Aorta (tissue), 5 donors: Measurements from ENCODE around the gene ZRANB3. TPM values are rescaled to one million over a fixed set of nuclear protein-coding genes. Genes with fewer than 3 reads are reported as not detected.
"Not testable (repeated sequence)": the region's sequence is repeated elsewhere in the genome, so short reads cannot be mapped to it uniquely, and the experiment has no call there.

Source experiments
- ATAC-seq: fragments of 200-7000 bp; cut with Tn5 transposase; one replicate; pipeline ENCODE4 v1.9.1; 2022; ENCODE audit warnings: moderate library complexity; ENCODE audit not compliant: low FRiP score
- DNase-seq, 2 donors: peaks; one replicate each; pipeline ENCODE4 v3.0.0-alpha.2; 2020
- H3K27ac ChIP-seq, 2 donors: one replicate each; pipeline ENCODE4 v1.5.1; 2013; ENCODE audit warnings: low read length in 2 of 2, mild to moderate bottlenecking in 2 of 2, moderate library complexity in 2 of 2, control low read depth in 1 of 2, inconsistent platforms in 1 of 2, low read depth in 1 of 2
- H3K27me3 ChIP-seq, 2 donors: one replicate each; pipeline ENCODE4 v1.6.1; 2013; ENCODE audit warnings: control low read depth in 1 of 2, low read length in 1 of 2, mild to moderate bottlenecking in 1 of 2, moderate library complexity in 1 of 2; ENCODE audit not compliant: insufficient read depth in 2 of 2, control insufficient read depth in 1 of 2
- H3K36me3 ChIP-seq, 2 donors: one replicate each; pipeline ENCODE4 v1.6.1; 2013; ENCODE audit warnings: control low read depth in 1 of 2, low read length in 1 of 2, mild to moderate bottlenecking in 1 of 2; ENCODE audit not compliant: insufficient read depth in 2 of 2, control insufficient read depth in 1 of 2
- H3K4me1 ChIP-seq, 2 donors: one replicate each; pipeline ENCODE4 v1.6.1; 2013; ENCODE audit warnings: low read length in 2 of 2, control low read depth in 1 of 2, mild to moderate bottlenecking in 1 of 2, moderate library complexity in 1 of 2; ENCODE audit not compliant: insufficient read depth in 2 of 2, control insufficient read depth in 1 of 2
- H3K4me3 ChIP-seq, 2 donors: one replicate each; pipeline ENCODE4 v1.5.1; 2013; ENCODE audit warnings: low read length in 2 of 2, control low read depth in 1 of 2, mild to moderate bottlenecking in 1 of 2
- H3K9me3 ChIP-seq: one replicate; pipeline ENCODE4 v1.6.1; 2013; ENCODE audit warnings: mild to moderate bottlenecking, low read length; ENCODE audit not compliant: control insufficient read depth
- WGBS, 2 donors: extraction: QIAGEN DNeasy Blood & Tissue Kit; methylation state at CpG; one replicate each; pipeline ENCODE4 v1.1.7; 2013; 5-methylcytosine and 5-hydroxymethylcytosine counted together
- intact Hi-C, 2 donors: fragments of 100-400 bp; cut with DNase I; formaldehyde crosslinking; loops; one replicate each; pipeline versions ENCODE4 v1.14.2 to v1.15.0; 2022
- polyA plus RNA-seq, 2 donors: library from polyadenylated mRNA; stranded (reverse); fragments of 200-250 nt; gene quantifications; one replicate each; pipeline ENCODE4 v1.2.3, GENCODE V29; 2013
- total RNA-seq, 2 donors: library from RNA; stranded (reverse); fragmentation: NEBNext Ultra II Directional; extraction: Animal tissue kit (Norgen Biotek cat#: 25700); gene quantifications; one replicate each; pipeline ENCODE4 v1.2.1, GENCODE V29; 2021
- donor health status: healthy with polysubstance abuse.
- donor health status: Bipolar disorder and iron deficiency.
- donor health status: DM: no; HTN: no; CAD: no.
- donor health status: DM: no; HTN: no; CAD: no.
- donor health status: DM: yes; HTN: yes; CAD: no.

ZRANB3 gene
- total and polyA plus RNA-seq, 4 donors = 3.6 to 4.2 (median 3.8) TPM; not detected in 1

DNA sequence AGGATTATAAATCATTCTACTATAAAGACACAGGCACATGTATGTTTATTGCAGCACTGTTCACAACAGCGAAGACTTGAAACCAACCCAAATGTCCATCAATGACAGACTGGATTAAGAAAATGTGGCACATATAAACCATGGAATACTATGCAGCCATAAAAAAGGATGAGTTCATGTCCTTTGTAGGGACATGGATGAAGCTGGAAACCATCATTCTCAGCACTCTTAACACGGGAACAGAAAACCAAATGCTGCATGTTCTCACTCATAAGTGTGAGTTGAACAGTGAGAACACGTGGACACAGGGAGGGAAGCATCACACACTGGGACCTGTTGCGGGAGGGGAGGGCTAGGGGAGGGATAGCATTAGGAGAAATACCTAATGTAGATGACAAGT lies 441.4 kb downstream of the ZRANB3 start:
- H3K9me3 ChIP-seq, ATAC-seq: not testable (repeated sequence)

More for the DNA sequence above, 441.4 kb downstream of the ZRANB3 start:
- H3K4me3 ChIP-seq, H3K36me3 ChIP-seq, H3K4me1 ChIP-seq, intact Hi-C loops, DNase-seq, H3K27me3 ChIP-seq, H3K27ac ChIP-seq: not testable (repeated sequence)
- 98% methylated on average over 4 of the region's 4 CpGs for WGBS, 2 donors

Other genes starting within 250 kb of the ZRANB3 start
- 10 to 100 TPM; 24.1 to 31.5 TPM for gene R3HDM1, start 266 bp upstream of the ZRANB3 start, total RNA-seq
- gene R3HDM1, start 266 bp upstream of the ZRANB3 start, polyA plus RNA-seq = 1 to 10 TPM; 9.3 to 9.5 TPM
- gene UBXN4, start 210.6 kb upstream of the ZRANB3 start, total RNA-seq = 10 to 100 TPM; 85.8 to 96.8 TPM
- 10 to 100 TPM; 32.2 to 47.3 TPM for gene UBXN4, start 210.6 kb upstream of the ZRANB3 start, polyA plus RNA-seq